HG03045 (cell line): ENCODE results near the gene CSKMT.
A peak's percentile ranks its signal among the peaks of the same experiment; 100 is the strongest.
"Not testable (repeated sequence)": the region's sequence is repeated elsewhere in the genome, so short reads cannot be mapped to it uniquely, and the experiment has no call there.

Experiments used
- ATAC-seq: cut with Tn5 transposase; IDR thresholded peaks from one replicate; pipeline ENCODE4 v1.9.1; 2021; ENCODE audit warnings: mild to moderate bottlenecking, moderate library complexity; ENCODE audit not compliant: unreplicated experiment

CSKMT gene

GRCh38 chr11:62665075-62665598 is at the start of gene CSKMT, which contains the start of gene C11orf98:
Gene CSKMT (plus strand): TSS chr11:62665312. CDS start chr11:62665880, 568 bp downstream.
Gene C11orf98 (minus strand): TSS chr11:62665210. CDS start chr11:62665169, 41 bp downstream.
- ATAC-seq: peak; percentile 79

- no peak for ATAC-seq
These were observed 49.6 kb upstream of the CSKMT start for GRCh38 chr11:62615521-62615920.

- ATAC-seq: not testable (repeated sequence)
These were observed 48.2 kb upstream of the CSKMT start for GRCh38 chr11:62616957-62617356.

- no peak for ATAC-seq
These were observed 44.0 kb upstream of the CSKMT start for GRCh38 chr11:62621027-62621566.

GRCh38 chr11:62621567-62622470 is 43.3 kb upstream of the CSKMT start, which contains the start of gene B3GAT3:
Gene B3GAT3 (minus strand): TSS chr11:62621986. CDS start chr11:62621947, 39 bp downstream.
- peak; percentile 94 for ATAC-seq

- ATAC-seq: no peak
These were observed 42.5 kb upstream of the CSKMT start for GRCh38 chr11:62622476-62623089.

GRCh38 chr11:62627713-62628112 is 37.4 kb upstream of the CSKMT start:
- no peak for ATAC-seq

- no peak for ATAC-seq
These were observed 32.6 kb upstream of the CSKMT start for GRCh38 chr11:62632492-62632891.

- no peak for ATAC-seq
These were observed 20.9 kb upstream of the CSKMT start for GRCh38 chr11:62644220-62644619.

- ATAC-seq: no peak
These were observed 19.5 kb upstream of the CSKMT start for GRCh38 chr11:62645671-62645945.

GRCh38 chr11:62645946-62646824 is 18.9 kb upstream of the CSKMT start, which contains the start of gene GANAB:
Gene GANAB (minus strand): TSS chr11:62646613. CDS start chr11:62646599, 14 bp downstream.
- peak; percentile 91 for ATAC-seq

- no peak for ATAC-seq
These were observed 18.1 kb upstream of the CSKMT start for GRCh38 chr11:62646825-62647608.

- ATAC-seq: no peak
These were observed 17.5 kb upstream of the CSKMT start for GRCh38 chr11:62647609-62648005.

- ATAC-seq: no peak
These were observed 16.7 kb upstream of the CSKMT start for GRCh38 chr11:62648185-62648966.

- ATAC-seq: no peak
These were observed 16.1 kb upstream of the CSKMT start for GRCh38 chr11:62648967-62649364.

GRCh38 chr11:62649486-62649885 is 15.6 kb upstream of the CSKMT start:
- no peak for ATAC-seq

- ATAC-seq: not testable (repeated sequence)
These were observed 14.8 kb upstream of the CSKMT start for GRCh38 chr11:62650283-62650682.

GRCh38 chr11:62652161-62653006 is 12.7 kb upstream of the CSKMT start:
- ATAC-seq: peak; percentile 9
